GM18867 (cell line): ENCODE measurements around the gene MICAL2.

Experiments
- ATAC-seq: cut with Tn5 transposase; IDR thresholded peaks from one replicate; pipeline ENCODE4 v1.9.1; 2021; ENCODE audit warnings: mild to moderate bottlenecking, moderate library complexity; ENCODE audit not compliant: unreplicated experiment

The MICAL2 gene

GRCh38 chr11:12294613-12295012 is 184.2 kb downstream of the MICAL2 start:
- ATAC-seq = no peak

- no peak for ATAC-seq
Measured at GRCh38 chr11:12295943-12296342, 185.6 kb downstream of the MICAL2 start.

GRCh38 chr11:12298610-12299009 is 188.2 kb downstream of the MICAL2 start:
- no peak for ATAC-seq

GRCh38 chr11:12301379-12301778 is 191.0 kb downstream of the MICAL2 start:
- ATAC-seq = no peak

GRCh38 chr11:12303421-12304149 is 193.2 kb downstream of the MICAL2 start:
- no peak for ATAC-seq

GRCh38 chr11:12306830-12307229 is 196.4 kb downstream of the MICAL2 start:
- no peak for ATAC-seq

- no peak for ATAC-seq
Measured at GRCh38 chr11:12312132-12312531, 201.7 kb downstream of the MICAL2 start.
